ENCODE data around the gene WWOX.

Gene WWOX

GRCh38 chr16:78235168-78235800, 135.8 kb downstream of the WWOX start:
- peak; percentile 2 for DNase-seq

- DNase-seq, result no peak
Measured at GRCh38 chr16:78235876-78236275, 136.4 kb downstream of the WWOX start.

GRCh38 chr16:78237841-78238240, 138.4 kb downstream of the WWOX start:
- no peak for DNase-seq

GRCh38 chr16:78240459-78241222, 141.2 kb downstream of the WWOX start:
- no peak for DNase-seq

- no peak for DNase-seq
Measured at GRCh38 chr16:78242239-78242630, 142.8 kb downstream of the WWOX start.

GRCh38 chr16:78244131-78244895, 144.9 kb downstream of the WWOX start:
- DNase-seq, result no peak

GRCh38 chr16:78246559-78246958, 147.1 kb downstream of the WWOX start:
- DNase-seq, result no peak

- DNase-seq, result peak; percentile 5
Measured at GRCh38 chr16:78249056-78249455, 149.6 kb downstream of the WWOX start.

GRCh38 chr16:78249832-78250231, 150.4 kb downstream of the WWOX start:
- DNase-seq, result no peak

- DNase-seq, result no peak
Measured at GRCh38 chr16:78251115-78251514, 151.7 kb downstream of the WWOX start.

GRCh38 chr16:78252757-78253156, 153.3 kb downstream of the WWOX start:
- DNase-seq, result no peak

GRCh38 chr16:78254841-78255240, 155.4 kb downstream of the WWOX start:
- DNase-seq, result no peak

GRCh38 chr16:78256686-78257375, 157.4 kb downstream of the WWOX start:
- DNase-seq, result no peak

- no peak for DNase-seq
Measured at GRCh38 chr16:78257376-78257728, 157.9 kb downstream of the WWOX start.

GRCh38 chr16:78258375-78259065, 159.1 kb downstream of the WWOX start:
- DNase-seq, result no peak

- DNase-seq, result no peak
Measured at GRCh38 chr16:78259873-78260272, 160.4 kb downstream of the WWOX start.

- no peak for DNase-seq
Measured at GRCh38 chr16:78264642-78265041, 165.2 kb downstream of the WWOX start.

GRCh38 chr16:78269256-78269655, 169.8 kb downstream of the WWOX start:
- no peak for DNase-seq

GRCh38 chr16:78271981-78272380, 172.5 kb downstream of the WWOX start:
- DNase-seq, result no peak

GRCh38 chr16:78274771-78275170, 175.3 kb downstream of the WWOX start:
- no peak for DNase-seq

GRCh38 chr16:78275420-78275819, 176.0 kb downstream of the WWOX start:
- no peak for DNase-seq

- no peak for DNase-seq
Measured at GRCh38 chr16:78277321-78278055, 178.0 kb downstream of the WWOX start.
